MG63 (cell line): ENCODE measurements around the gene ZNF30. TPM values are rescaled to one million over a fixed set of nuclear protein-coding genes. Genes with fewer than 3 reads are reported as not detected.

Experiments
- total RNA-seq: library from RNA; depleted of rRNA; stranded (reverse); fragments of >200 nt; shearing (Covaris generic); gene quantifications from 2 replicates; pipeline ENCODE4 v1.2.3, GENCODE V29; 2014; ENCODE audit warnings: low replicate concordance; rRNA removed

Gene ZNF30
- total RNA-seq, 1 experiment from 2014 or later: 2.1 TPM

Other genes with a start within 250 kb of the ZNF30 start
- not detected in 2 replicates for gene SCGB2B2, start 249.7 kb upstream of the ZNF30 start, total RNA-seq
- 4.3 and 17.4 TPM in 2 replicates for gene ZNF302, start 249.2 kb upstream of the ZNF30 start, total RNA-seq
- 17.2 and 24.2 TPM in 2 replicates for gene ZNF181, start 192.7 kb upstream of the ZNF30 start, total RNA-seq
- gene ZNF599, start 153.7 kb upstream of the ZNF30 start, total RNA-seq: 4.9 and 12.3 TPM in 2 replicates
- gene ZNF792, start 37.3 kb downstream of the ZNF30 start, total RNA-seq: 1.7 and 2.4 TPM in 2 replicates
- 28.2 and 32.1 TPM in 2 replicates for gene GRAMD1A, start 73.4 kb downstream of the ZNF30 start, total RNA-seq
- 0.86 and 2.3 TPM in 2 replicates for gene SCN1B, start 103.6 kb downstream of the ZNF30 start, total RNA-seq
- gene HPN, start 114.8 kb downstream of the ZNF30 start, total RNA-seq: not detected in 2 replicates
- gene FXYD3, start 188.9 kb downstream of the ZNF30 start, total RNA-seq: not detected in 2 replicates
- 0.76 TPM in 1 of 2 replicates, not detected in the other for gene LGI4, start 208.2 kb downstream of the ZNF30 start, total RNA-seq
- not detected in 2 replicates for gene FXYD1, start 211.9 kb downstream of the ZNF30 start, total RNA-seq
- gene FXYD7, start 216.4 kb downstream of the ZNF30 start, total RNA-seq: not detected in 2 replicates
- 28.9 and 59.7 TPM in 2 replicates for gene FXYD5, start 227.8 kb downstream of the ZNF30 start, total RNA-seq